ENCODE measurements around the gene PARD3. TPM values are rescaled to one million over a fixed set of nuclear protein-coding genes. Genes with fewer than 3 reads are reported as not detected.
"Not testable (repeated sequence)": the region's sequence is repeated elsewhere in the genome, so short reads cannot be mapped to it uniquely, and the experiment has no call there.

PARD3 gene
- total RNA-seq, 3 donors from 2014 or later: 39.5 to 87.9 (median 47.0) TPM

- H3K4me1 ChIP-seq (ENCODE audit: low read depth): no peaks in the 10 kb centered on the region
- no peak overlapping the region for H3K4me3 ChIP-seq
- H3K36me3 ChIP-seq (ENCODE audit: low read depth): no peaks in the 10 kb centered on the region
- ATAC-seq (no peak), DNase-seq (no peak)
- no peak for TF ChIP-seq CTCF (IDR thresholded peaks at IDR 0.05)
- intact Hi-C loops (cut with DNase I, micrococcal nuclease): no loop called here
- H3K9me3 ChIP-seq: no peaks in the 10 kb centered on the region
Observed at GRCh38 chr10:34647875-34648865, 166.9 kb downstream of the PARD3 start.

- no peak for TF ChIP-seq CTCF (IDR thresholded peaks at IDR 0.05)
- Histone ChIP-seq H3K4me1 (ENCODE audit: low read depth) (no peaks in the 10 kb centered on the region), H3K9me3 (no peaks in the 10 kb centered on the region), H3K36me3 (ENCODE audit: low read depth) (no peaks in the 10 kb centered on the region), H3K4me3 (no peak overlapping the region)
- intact Hi-C loops (cut with DNase I, micrococcal nuclease): no loop called here
- DNase-seq (no peak), ATAC-seq (no peak)
Observed at GRCh38 chr10:34647160-34647559, 167.9 kb downstream of the PARD3 start.

GRCh38 chr10:34646331-34646730, 168.8 kb downstream of the PARD3 start:
- intact Hi-C loops (cut with DNase I, micrococcal nuclease): no loop called here
- no peaks in the 10 kb centered on the region for H3K4me1 ChIP-seq (ENCODE audit: low read depth)
- H3K4me3 ChIP-seq: no peak overlapping the region
- no peaks in the 10 kb centered on the region for H3K9me3 ChIP-seq
- no peak for DNase-seq
- no peaks in the 10 kb centered on the region for H3K36me3 ChIP-seq (ENCODE audit: low read depth)
- TF ChIP-seq CTCF (IDR thresholded peaks at IDR 0.05): no peak
- no peak for ATAC-seq

DNA sequence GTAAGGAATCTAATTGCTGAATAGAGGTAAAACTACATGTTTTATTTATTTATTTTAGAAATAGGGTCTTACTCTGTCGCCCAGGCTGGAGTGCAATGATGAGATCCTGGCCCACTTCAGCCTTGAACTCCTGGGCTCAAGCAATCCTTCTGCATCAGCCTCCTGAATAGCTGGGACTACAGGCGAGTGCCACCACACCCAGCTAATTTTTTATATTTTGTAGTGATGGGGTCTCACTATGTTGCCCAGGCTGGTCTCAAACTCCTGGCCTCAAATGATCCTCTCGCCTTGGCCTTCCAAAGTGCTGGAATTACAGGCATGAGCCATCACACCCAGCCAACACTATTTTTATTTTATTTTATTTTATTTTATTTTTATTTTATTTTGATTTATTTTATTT, 170.3 kb downstream of the PARD3 start:
- H3K4me3 ChIP-seq; intact Hi-C loops (cut with DNase I, micrococcal nuclease); H3K36me3 ChIP-seq (ENCODE audit: low read depth); DNase-seq; ATAC-seq; H3K9me3 ChIP-seq; H3K4me1 ChIP-seq (ENCODE audit: low read depth): not testable (repeated sequence)

DNA sequence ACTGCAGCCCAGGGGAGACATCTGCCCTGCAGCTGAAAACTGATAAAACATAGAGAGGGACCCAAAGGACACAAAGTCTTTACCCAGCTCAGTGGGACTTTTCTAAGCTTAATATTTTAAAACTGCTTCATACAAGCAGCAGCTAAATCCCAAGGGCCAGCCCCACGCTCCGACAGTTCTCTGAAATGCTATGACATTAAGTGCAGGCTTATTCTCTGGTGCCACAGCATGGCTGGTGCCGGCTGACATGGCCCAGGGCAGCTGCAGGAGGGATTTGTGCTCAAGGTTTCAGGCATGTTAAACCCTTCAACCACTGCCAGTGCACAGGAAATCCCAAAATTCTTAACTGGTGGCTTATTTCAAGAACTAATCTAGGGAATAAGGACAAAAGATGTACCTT, 170.9 kb downstream of the PARD3 start:
- no peak for ATAC-seq
- DNase-seq: no peak
- no peaks in the 10 kb centered on the region for H3K4me1 ChIP-seq (ENCODE audit: low read depth)
- H3K4me3 ChIP-seq: no peak overlapping the region
- intact Hi-C loops (cut with DNase I, micrococcal nuclease): no loop called here
- no peak for TF ChIP-seq CTCF (IDR thresholded peaks at IDR 0.05)
- H3K9me3 ChIP-seq: no peaks in the 10 kb centered on the region
- no peaks in the 10 kb centered on the region for H3K36me3 ChIP-seq (ENCODE audit: low read depth)

DNA sequence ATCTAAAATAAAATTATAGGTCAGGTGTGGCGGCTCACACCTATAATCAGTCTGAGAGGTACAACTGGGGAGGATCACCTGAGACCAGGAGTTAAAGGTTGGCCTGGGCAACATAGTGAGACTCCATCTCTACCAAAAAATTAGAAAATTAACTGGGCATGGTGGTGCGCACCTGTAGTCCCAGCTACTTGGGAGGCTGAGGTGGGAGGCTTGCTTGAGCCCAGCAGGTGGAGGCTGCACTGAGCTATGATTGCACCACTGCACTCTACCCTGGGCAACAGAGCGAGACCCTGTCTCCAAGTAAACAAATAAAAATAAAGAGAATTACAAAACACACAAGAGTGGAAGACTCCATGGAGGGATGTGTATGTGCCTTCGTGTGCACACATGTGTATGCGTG, 171.5 kb downstream of the PARD3 start:
- intact Hi-C loops (cut with DNase I, micrococcal nuclease): no loop called here
- Histone ChIP-seq H3K4me3 (no peak overlapping the region), H3K36me3 (ENCODE audit: low read depth) (no peaks in the 10 kb centered on the region), H3K4me1 (ENCODE audit: low read depth) (no peaks in the 10 kb centered on the region), H3K9me3 (no peaks in the 10 kb centered on the region)
- ATAC-seq (no peak), DNase-seq (no peak)
- no peak for TF ChIP-seq CTCF (IDR thresholded peaks at IDR 0.05)
